D721Med (cell line): Measurements from ENCODE around the gene CSTA.

Experiments used
- DNase-seq: peaks from one replicate; pipeline ENCODE4 v3.0.0; 2011; ENCODE audit warnings: low spot score; ENCODE audit not compliant: insufficient read length
- FAIRE-seq: peaks from 2 replicates; lab custom pipeline; 2011; peaks lifted over from hg19 to GRCh38; lab: Jason Lieb, UNC
- TF ChIP-seq, protein P1 (sequence below): IDR thresholded peaks from 2 replicates; pipeline ENCODE4 v1.5.1; 2012; ENCODE audit warnings: mild to moderate bottlenecking, control low read depth; ENCODE audit not compliant: insufficient read depth; ENCODE audit errors: missing control alignments

Gene CSTA

DNA sequence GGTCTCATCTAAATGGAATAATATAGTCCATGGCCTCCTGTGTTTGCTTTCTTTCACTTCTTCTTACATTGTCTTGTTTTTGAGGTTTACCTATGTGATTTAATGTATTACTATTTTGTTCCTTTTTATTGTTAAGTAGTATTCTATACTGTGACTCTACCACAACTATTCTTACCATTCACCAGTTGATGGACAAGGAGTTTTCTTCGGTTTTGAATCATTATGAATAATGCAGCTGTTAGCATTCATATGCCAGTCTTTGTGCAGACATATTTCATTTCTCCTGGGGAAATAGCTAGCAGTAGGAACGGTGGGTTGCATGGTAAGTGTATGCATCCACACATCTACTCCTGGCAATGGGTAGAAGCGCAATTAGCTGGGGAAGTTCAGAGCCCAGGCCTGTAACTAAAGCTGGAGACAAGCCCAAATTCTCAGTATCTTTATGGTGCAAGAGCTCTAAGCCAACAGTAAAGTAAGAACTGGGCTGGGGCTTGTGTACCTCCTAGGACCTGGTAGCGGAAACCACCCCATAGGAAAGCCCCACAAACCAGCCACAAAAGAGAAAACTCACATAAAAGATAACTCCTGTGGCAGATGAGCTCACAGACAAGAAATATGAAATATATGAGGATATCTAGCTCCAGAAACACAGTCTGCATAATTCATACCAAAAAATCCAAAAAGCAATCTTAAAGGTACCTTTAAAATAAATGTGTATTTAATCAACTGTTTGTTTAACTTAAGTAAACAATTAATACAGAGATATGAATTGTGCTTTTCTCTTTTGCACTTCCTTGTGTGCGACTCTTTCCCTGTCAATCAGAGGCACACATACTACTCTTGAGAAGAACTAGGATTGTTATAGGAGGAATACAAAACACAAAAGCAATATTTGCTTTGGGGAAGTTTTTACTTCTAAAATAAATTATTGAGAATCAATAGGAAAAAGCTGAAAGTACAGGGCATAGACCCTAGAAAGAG lies 2.7 kb upstream of the CSTA start:
- FAIRE-seq (no peak), DNase-seq (no peak)
- TF ChIP-seq, protein P1, sequence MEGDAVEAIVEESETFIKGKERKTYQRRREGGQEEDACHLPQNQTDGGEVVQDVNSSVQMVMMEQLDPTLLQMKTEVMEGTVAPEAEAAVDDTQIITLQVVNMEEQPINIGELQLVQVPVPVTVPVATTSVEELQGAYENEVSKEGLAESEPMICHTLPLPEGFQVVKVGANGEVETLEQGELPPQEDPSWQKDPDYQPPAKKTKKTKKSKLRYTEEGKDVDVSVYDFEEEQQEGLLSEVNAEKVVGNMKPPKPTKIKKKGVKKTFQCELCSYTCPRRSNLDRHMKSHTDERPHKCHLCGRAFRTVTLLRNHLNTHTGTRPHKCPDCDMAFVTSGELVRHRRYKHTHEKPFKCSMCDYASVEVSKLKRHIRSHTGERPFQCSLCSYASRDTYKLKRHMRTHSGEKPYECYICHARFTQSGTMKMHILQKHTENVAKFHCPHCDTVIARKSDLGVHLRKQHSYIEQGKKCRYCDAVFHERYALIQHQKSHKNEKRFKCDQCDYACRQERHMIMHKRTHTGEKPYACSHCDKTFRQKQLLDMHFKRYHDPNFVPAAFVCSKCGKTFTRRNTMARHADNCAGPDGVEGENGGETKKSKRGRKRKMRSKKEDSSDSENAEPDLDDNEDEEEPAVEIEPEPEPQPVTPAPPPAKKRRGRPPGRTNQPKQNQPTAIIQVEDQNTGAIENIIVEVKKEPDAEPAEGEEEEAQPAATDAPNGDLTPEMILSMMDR = no peak

DNA sequence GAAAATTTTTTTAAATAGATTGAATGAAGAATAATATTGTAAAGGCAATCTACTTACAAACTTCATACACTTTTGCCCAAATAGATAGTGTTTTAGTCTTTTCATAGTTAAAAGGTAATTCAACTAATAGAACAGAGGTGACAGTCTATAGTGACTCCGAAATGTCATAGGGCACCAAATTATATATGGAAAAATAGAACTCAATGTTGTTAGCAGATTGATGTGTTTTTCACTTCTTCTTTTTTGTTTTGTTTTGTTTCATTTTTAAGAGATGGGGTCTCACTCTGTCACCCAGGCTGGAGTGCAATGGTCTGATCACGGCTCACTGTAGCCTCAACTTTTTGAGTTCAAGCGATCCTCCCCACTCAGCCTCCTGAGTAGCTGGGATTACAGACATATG lies 721 bp downstream of the CSTA start:
- DNase-seq (no peak), FAIRE-seq (no peak)
- TF ChIP-seq, protein P1 = no peak

DNA sequence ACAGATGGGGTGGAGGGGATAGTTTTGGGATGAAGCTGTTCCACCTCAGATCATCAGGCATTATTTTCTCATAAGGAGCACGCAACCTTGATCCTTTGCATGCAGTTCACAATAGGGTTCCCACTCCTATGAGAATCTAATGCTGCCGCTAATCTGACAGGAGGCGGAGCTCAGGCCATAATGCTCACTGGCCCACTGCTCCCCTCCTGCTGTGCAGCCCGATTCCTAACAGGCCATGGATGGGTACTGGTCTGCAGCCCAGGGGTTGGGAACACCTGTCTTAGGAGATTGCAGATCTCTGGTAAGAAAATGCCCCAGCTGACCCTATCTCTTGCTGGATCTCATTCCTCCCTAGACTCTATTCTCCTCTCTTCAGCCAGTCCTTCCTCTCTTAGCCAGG lies 6.8 kb downstream of the CSTA start:
- DNase-seq (no peak), FAIRE-seq (no peak)
- TF ChIP-seq, protein P1 = no peak

DNA sequence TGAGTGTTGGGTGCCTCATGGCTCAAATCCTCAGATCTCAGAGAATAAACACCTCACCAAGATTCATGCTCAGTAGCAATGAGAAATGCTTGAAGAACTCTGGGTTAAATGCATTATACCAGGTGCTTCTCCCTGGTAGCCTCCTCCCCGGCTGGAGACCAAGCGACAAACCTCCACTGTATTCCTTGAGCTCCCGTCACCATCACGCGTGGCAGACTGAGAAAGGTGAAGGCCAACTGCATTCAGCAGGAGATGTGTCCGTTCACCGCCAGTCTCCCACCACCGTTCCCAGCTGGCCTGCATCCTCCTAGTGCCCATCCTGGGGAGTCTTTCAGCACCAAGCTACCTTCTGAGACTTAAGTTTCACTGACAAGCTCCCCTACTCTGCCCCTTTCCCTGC lies 7.5 kb downstream of the CSTA start:
- TF ChIP-seq, protein P1 = no peak
- no peak for DNase-seq

DNA sequence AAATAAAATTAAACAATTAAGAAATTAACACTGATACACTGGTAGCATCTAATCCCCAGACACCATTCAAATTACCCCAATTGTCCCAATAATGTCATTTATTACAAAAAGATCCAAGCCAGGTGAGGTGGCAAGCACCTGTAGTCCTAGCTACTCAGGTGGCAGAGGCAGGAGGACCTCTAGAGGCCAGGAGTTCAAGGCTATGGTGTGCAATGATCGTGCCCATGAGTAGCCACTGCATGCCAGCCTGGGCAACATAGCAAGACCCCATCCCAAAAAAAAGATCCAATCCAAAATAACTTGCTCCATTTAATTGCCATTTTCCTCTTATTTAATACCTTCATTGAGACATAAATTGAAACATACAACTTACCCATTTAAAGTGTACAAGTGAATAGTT lies 17.8 kb downstream of the CSTA start:
- FAIRE-seq = no peak
- DNase-seq = no peak
- TF ChIP-seq, protein P1 = no peak

More for the DNA sequence above, 7.5 kb downstream of the CSTA start:
- FAIRE-seq = no peak

DNA sequence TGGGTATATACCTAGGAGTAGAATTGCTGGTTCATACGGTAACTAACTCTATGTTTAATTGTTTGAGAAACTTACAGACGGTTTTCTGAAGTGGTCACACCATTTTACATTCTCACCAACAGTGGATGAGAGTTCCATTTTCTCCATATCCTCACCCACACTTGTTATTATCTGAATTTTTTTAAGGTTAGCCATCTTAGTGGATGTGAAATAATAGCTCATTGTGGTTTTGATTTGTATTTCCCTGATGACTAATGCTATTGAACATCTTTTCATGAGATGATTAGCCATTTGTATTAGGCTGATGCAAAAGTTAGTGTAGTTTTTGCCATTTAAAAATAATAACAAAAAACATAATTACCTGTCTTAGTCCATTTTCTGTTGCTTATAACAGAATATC lies 18.6 kb downstream of the CSTA start:
- DNase-seq (no peak), FAIRE-seq (no peak)
- TF ChIP-seq, protein P1 = no peak

DNA sequence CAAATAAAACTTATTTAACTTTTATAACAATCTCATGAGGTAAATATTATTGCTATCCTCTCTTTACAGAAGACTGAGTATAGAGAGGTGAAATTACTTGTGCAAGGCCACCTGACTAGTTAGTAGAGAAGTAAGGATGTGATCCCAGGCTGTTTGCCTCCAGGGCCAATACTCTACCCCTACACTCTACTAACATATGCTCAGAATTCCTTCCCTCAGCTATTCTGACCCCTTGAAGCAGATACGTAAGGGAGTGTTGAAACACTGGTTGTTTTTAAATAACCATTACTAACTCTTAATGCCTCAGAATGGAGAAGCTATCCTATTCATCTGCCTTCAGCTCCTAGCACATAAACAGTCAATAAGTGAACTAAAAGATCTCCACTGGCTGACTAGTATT lies 24.1 kb downstream of the CSTA start:
- TF ChIP-seq, protein P1 = no peak
- DNase-seq (no peak), FAIRE-seq (no peak)
